Small intestine (tissue), 7 donors: ENCODE results near the gene DEF6. TPM values are rescaled to one million over a fixed set of nuclear protein-coding genes. Genes with fewer than 3 reads are reported as not detected.

ENCODE experiments used
- DNase-seq, 2 donors: peaks; one replicate each; pipeline versions ENCODE4 v3.0.0 to v3.0.0-alpha.2; 2013
- FAIRE-seq: peaks from 2 replicates; lab custom pipeline; 2012; peaks lifted over from hg19 to GRCh38; lab: Jason Lieb, UNC
- H3K27ac ChIP-seq, 3 donors: one replicate each; pipeline ENCODE4 v1.5.1; 2013; ENCODE audit warnings: low read length in 2 of 3, mild to moderate bottlenecking in 2 of 3, control low read depth in 1 of 3, inconsistent platforms in 1 of 3, low read depth in 1 of 3, moderate library complexity in 1 of 3
- H3K27me3 ChIP-seq, 3 donors: one replicate each; pipeline ENCODE4 v1.6.1; 2013; ENCODE audit warnings: low read length in 3 of 3, inconsistent platforms in 1 of 3; ENCODE audit not compliant: control insufficient read depth in 3 of 3, insufficient read depth in 3 of 3
- H3K36me3 ChIP-seq, 3 donors: one replicate each; pipeline ENCODE4 v1.6.1; 2013; ENCODE audit warnings: low read length in 3 of 3, inconsistent platforms in 1 of 3, low read depth in 1 of 3, mild to moderate bottlenecking in 1 of 3, moderate library complexity in 1 of 3; ENCODE audit not compliant: control insufficient read depth in 3 of 3, insufficient read depth in 2 of 3
- H3K4me1 ChIP-seq, 3 donors: one replicate each; pipeline ENCODE4 v1.6.1; 2013; ENCODE audit warnings: low read length in 2 of 3, inconsistent platforms in 1 of 3, low read depth in 1 of 3, mild to moderate bottlenecking in 1 of 3, moderate library complexity in 1 of 3; ENCODE audit not compliant: control insufficient read depth in 3 of 3, insufficient read depth in 2 of 3
- H3K4me3 ChIP-seq, 3 donors: one replicate each; pipeline ENCODE4 v1.5.1; 2013; ENCODE audit warnings: low read length in 3 of 3, control low read depth in 1 of 3, inconsistent platforms in 1 of 3, low read depth in 1 of 3, mild to moderate bottlenecking in 1 of 3, moderate library complexity in 1 of 3
- H3K9me3 ChIP-seq, 2 donors: one replicate each; pipeline ENCODE4 v1.6.1; 2013; ENCODE audit warnings: low read depth in 1 of 2, low read length in 1 of 2; ENCODE audit not compliant: control insufficient read depth in 2 of 2, insufficient read depth in 1 of 2
- WGBS, 3 donors: extraction: QIAGEN DNeasy Blood & Tissue Kit; methylation state at CpG; one replicate each; pipeline ENCODE4 v1.1.7; 2013; 5-methylcytosine and 5-hydroxymethylcytosine counted together
- polyA plus RNA-seq, 4 donors: library from polyadenylated mRNA; stranded (reverse) in 3 of 4; unstranded in 1 of 4; fragments of 200-250 nt in 3 of 4; fragments of 120-200 nt in 1 of 4; gene quantifications; one replicate each; pipeline versions ENCODE4 v1.2.1 to v1.2.3, GENCODE V29; 2013
- donor health status: healthy with polysubstance abuse.
- donor health status: control.
- donor health status: control.
- donor health status: Bipolar disorder and iron deficiency.
- donor health status: healthy.

The DEF6 gene
- polyA plus RNA-seq, 4 donors: 4.7 to 16.2 (median 12.3) TPM

GRCh38 chr6:35352735-35353134 is 55.1 kb downstream of the DEF6 start:
- peaks cover 0 to 65% (median 5%) of the 10 kb centered on the region in 3 donors for H3K36me3 ChIP-seq
- no peaks in the 10 kb centered on the region for H3K27me3 ChIP-seq
- H3K9me3 ChIP-seq: no peaks in the 10 kb centered on the region
- H3K4me3 ChIP-seq: no peak overlapping the region
- peaks cover 0 to 10% (median 0%) of the 10 kb centered on the region in 3 donors for H3K4me1 ChIP-seq
- DNase-seq: no peak
- WGBS, 3 donors: 97 to 100% (median 100%) methylated on average over 2 of the region's 2 CpGs
- H3K27ac ChIP-seq: no peak overlapping the region
- FAIRE-seq: no peak

- Histone ChIP-seq H3K4me3 (no peak overlapping the region), H3K36me3 (peaks cover 0 to 58% (median 2%) of the 10 kb centered on the region in 3 donors), H3K27ac (no peak overlapping the region), H3K27me3 (no peaks in the 10 kb centered on the region), H3K4me1 (peaks cover 0 to 1% (median 0%) of the 10 kb centered on the region in 3 donors), H3K9me3 (no peaks in the 10 kb centered on the region)
- DNase-seq (no peak), FAIRE-seq (no peak)
- WGBS, 3 donors: 94 to 97% (median 95%) methylated on average over 13 of the region's 13 CpGs
These were observed 56.9 kb downstream of the DEF6 start for GRCh38 chr6:35354361-35355135.

- WGBS, 3 donors: 95 to 100% (median 96%) methylated on average over 1 of the region's 1 CpG
- Histone ChIP-seq H3K27ac (no peak overlapping the region), H3K27me3 (no peaks in the 10 kb centered on the region), H3K4me3 (no peak overlapping the region), H3K36me3 (peaks cover 0 to 64% (median 2%) of the 10 kb centered on the region in 3 donors), H3K4me1 (peaks cover 0 to 3% (median 0%) of the 10 kb centered on the region in 3 donors), H3K9me3 (no peaks in the 10 kb centered on the region)
- no peak for DNase-seq
- no peak for FAIRE-seq
These were observed 58.8 kb downstream of the DEF6 start for GRCh38 chr6:35356391-35356790.

GRCh38 chr6:35357677-35358076 is 60.1 kb downstream of the DEF6 start:
- FAIRE-seq (no peak), DNase-seq (no peak)
- peaks cover 0 to 59% (median 2%) of the 10 kb centered on the region in 3 donors for H3K36me3 ChIP-seq
- H3K4me3 ChIP-seq: no peak overlapping the region
- no peaks in the 10 kb centered on the region for H3K27me3 ChIP-seq
- WGBS, 3 donors: 89 to 91% (median 90%) methylated on average over 4 of the region's 4 CpGs
- H3K4me1 ChIP-seq: peaks cover 0 to 3% (median 0%) of the 10 kb centered on the region in 3 donors
- H3K9me3 ChIP-seq: no peaks in the 10 kb centered on the region
- no peak overlapping the region for H3K27ac ChIP-seq

GRCh38 chr6:35358086-35358485 is 60.5 kb downstream of the DEF6 start:
- FAIRE-seq (no peak), DNase-seq (no peak)
- peaks cover 0 to 61% (median 2%) of the 10 kb centered on the region in 3 donors for H3K36me3 ChIP-seq
- H3K9me3 ChIP-seq: no peaks in the 10 kb centered on the region
- H3K4me1 ChIP-seq: peaks cover 0 to 3% (median 0%) of the 10 kb centered on the region in 3 donors
- H3K4me3 ChIP-seq: no peak overlapping the region
- H3K27ac ChIP-seq: no peak overlapping the region
- H3K27me3 ChIP-seq: no peaks in the 10 kb centered on the region
- 63 to 86% (median 79%) methylated on average over 3 of the region's 3 CpGs for WGBS, 3 donors

GRCh38 chr6:35359346-35359743 is 61.7 kb downstream of the DEF6 start:
- Histone ChIP-seq H3K4me3 (no peak overlapping the region), H3K4me1 (peaks cover 0 to 3% (median 0%) of the 10 kb centered on the region in 3 donors), H3K36me3 (peaks cover 0 to 59% (median 2%) of the 10 kb centered on the region in 3 donors), H3K27ac (no peak overlapping the region), H3K27me3 (no peaks in the 10 kb centered on the region), H3K9me3 (no peaks in the 10 kb centered on the region)
- DNase-seq (no peak), FAIRE-seq (no peak)
- WGBS, 3 donors: 92 to 99% (median 94%) methylated on average over 5 of the region's 5 CpGs

- H3K36me3 ChIP-seq: peaks cover 0 to 55% (median 2%) of the 10 kb centered on the region in 3 donors
- FAIRE-seq (no peak), DNase-seq (no peak)
- 49 to 56% (median 54%) methylated on average over 2 of the region's 2 CpGs for WGBS, 3 donors
- H3K9me3 ChIP-seq: no peaks in the 10 kb centered on the region
- no peaks in the 10 kb centered on the region for H3K27me3 ChIP-seq
- H3K4me1 ChIP-seq: peaks cover 0 to 3% (median 0%) of the 10 kb centered on the region in 3 donors
- no peak overlapping the region for H3K27ac ChIP-seq
- no peak overlapping the region for H3K4me3 ChIP-seq
These were observed 62.2 kb downstream of the DEF6 start for GRCh38 chr6:35359744-35360348.

- Histone ChIP-seq H3K4me3 (no peak overlapping the region), H3K4me1 (peaks cover 0 to 3% (median 0%) of the 10 kb centered on the region in 3 donors), H3K36me3 (peaks cover 0 to 50% (median 2%) of the 10 kb centered on the region in 3 donors), H3K27me3 (no peaks in the 10 kb centered on the region), H3K27ac (no peak overlapping the region), H3K9me3 (no peaks in the 10 kb centered on the region)
- no peak for FAIRE-seq
- 77 to 85% (median 84%) methylated on average over 8 of the region's 8 CpGs for WGBS, 3 donors
- no peak for DNase-seq
These were observed 62.9 kb downstream of the DEF6 start for GRCh38 chr6:35360349-35361138.
